DMS114 treated with DMSO at 0.1 percent for 48 hours (cell line): ENCODE measurements around the gene DENND4B.
"Not testable (repeated sequence)": the region's sequence is repeated elsewhere in the genome, so short reads cannot be mapped to it uniquely, and the experiment has no call there.

Source experiments
- DNase-seq: peaks from one replicate; lab custom pipeline; 2025; ENCODE audit not compliant: unreplicated experiment; lab: John Stamatoyannopoulos, UW

The DENND4B gene

DNA sequence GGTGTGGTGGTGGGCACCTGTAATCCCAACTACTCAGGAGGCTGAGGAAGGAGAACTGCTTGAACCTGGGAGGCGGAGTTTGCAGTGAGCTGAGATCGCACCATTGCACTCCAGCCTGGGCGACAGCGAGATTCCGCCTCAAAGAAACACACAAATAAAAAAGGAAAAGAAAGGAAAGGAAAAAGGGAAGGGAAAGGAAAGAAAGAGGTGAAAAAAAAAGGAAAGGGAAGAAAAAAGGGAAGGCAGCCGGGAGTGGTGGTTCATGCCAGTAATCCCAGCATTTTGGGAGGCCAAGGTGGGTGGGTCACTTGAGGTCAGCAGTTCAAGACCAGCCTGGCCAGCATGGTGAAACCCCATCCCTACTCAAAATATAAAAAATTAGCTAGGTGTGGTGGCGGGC is 55.5 kb downstream of the DENND4B start:
- DNase-seq: not testable (repeated sequence)

- no peak for DNase-seq
These were observed 58.0 kb downstream of the DENND4B start for GRCh38 chr1:153888533-153888932.

- DNase-seq: no peak
These were observed 60.4 kb downstream of the DENND4B start for GRCh38 chr1:153886127-153886526.

- no peak for DNase-seq
These were observed 63.3 kb downstream of the DENND4B start for GRCh38 chr1:153883223-153883622.

GRCh38 chr1:153882296-153882912 is 64.1 kb downstream of the DENND4B start:
- DNase-seq: no peak

DNA sequence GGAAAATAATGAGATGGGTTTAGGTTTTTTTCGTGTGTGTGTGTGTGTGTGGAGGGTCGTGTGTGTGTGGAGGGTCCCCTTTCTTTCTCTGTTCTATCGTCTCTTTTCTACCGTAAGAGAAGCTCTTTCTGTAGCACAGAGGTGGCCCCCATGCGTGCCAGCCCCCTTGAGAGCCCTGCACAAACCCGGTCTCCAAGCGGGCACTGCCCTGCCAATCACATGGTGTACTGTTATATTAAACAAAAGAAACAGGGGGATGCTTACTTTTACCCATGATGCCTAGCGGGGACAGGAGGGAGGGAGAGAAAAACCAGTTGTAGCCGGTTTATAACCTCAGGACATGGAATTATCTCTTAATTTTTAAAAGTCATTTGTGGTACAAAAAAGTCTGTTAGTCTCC is 64.8 kb downstream of the DENND4B start:
- no peak for DNase-seq

DNA sequence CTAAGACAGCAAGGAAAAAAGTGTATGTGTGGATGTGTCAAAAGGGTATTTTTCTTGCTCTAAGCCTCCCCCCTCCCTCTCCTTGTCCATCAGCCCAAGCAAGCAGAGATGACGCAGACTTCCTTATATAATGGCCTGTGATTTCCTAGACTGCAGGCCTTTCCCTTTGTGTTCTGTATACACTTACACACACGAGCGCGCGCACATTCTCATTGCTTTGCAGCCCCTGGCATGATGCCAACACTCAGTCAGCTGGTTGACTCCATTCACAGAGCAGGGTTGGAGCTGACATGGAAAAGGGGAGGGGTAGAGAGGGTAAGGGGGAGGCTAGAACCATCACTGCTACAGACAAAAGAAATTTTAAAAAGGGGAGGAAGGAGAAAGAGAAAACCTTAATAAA is 65.6 kb downstream of the DENND4B start:
- DNase-seq: no peak

GRCh38 chr1:153880024-153880423 is 66.5 kb downstream of the DENND4B start:
- DNase-seq: no peak
